ENCODE results near the gene TARBP1.

DNA sequence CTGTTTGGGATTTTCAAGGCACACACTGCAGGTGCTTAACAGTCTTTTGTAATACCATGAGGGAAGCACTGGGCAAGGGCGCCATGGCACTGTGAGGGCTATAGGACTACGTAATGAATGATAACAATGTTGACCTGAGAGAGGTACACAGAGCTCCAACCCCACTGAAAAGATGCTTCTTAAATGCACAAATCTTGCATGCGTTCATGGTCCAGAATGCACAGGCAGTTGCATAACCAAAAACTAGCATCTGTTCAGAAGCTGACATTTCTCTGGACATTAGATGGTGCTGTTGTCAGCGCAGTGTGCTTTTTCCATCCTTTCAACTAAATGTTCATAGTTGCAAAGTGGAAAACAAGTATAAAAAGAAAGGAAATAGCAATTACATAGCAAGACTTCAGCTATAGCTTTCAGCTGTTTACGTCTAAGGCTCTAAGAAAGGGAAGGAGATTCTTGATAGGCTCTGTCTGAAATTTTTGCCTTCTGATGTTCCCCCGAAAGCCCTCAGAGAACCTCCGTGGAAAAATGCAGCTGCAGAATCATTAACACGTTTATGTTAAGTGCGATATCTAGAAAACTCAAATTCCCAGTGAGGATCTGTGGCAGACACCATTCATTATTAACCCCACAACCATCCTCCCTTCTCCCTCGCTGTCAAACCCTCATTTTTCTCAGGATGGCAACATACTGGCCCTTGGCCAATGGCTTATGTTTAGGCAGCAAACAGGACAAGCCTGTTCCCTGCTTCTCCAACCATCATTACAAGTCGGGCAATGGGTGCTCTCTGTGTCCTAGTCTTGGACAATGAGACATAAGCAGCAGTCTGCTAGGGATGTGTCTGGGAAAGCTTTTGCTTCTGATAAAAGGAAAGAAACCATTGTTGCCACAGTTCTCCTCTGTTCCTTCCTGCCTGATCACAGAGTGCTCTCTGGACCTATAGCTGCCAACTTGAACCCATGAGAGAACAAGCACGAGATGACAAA lies 8.2 kb upstream of the TARBP1 start:
- TF ChIP-seq CTCF (conservative IDR thresholded peaks at IDR 0.05; ENCODE audit: low read length) (peak; percentile 97), EZH2phosphoT487 (IDR thresholded peaks at IDR 0.05; ENCODE audit: borderline replicate concordance, low read depth, low read length) (no peak)

All from OCI-LY7 (cell line).